GM19452 (cell line): ENCODE results near the gene MUC5B.
"Not testable (repeated sequence)": the region's sequence is repeated elsewhere in the genome, so short reads cannot be mapped to it uniquely, and the experiment has no call there.

Source experiments
- ATAC-seq: cut with Tn5 transposase; IDR thresholded peaks from one replicate; pipeline ENCODE4 v1.9.1; 2021; ENCODE audit not compliant: unreplicated experiment

The MUC5B gene

GRCh38 chr11:1245717-1246116 is 22.9 kb downstream of the MUC5B start:
- not testable (repeated sequence) for ATAC-seq

- not testable (repeated sequence) for ATAC-seq
These were observed 23.4 kb downstream of the MUC5B start for GRCh38 chr11:1246301-1246700.

- ATAC-seq, result not testable (repeated sequence)
These were observed 24.2 kb downstream of the MUC5B start for GRCh38 chr11:1247026-1247425.

- ATAC-seq, result not testable (repeated sequence)
These were observed 26.1 kb downstream of the MUC5B start for GRCh38 chr11:1248951-1249350.

- not testable (repeated sequence) for ATAC-seq
These were observed 27.5 kb downstream of the MUC5B start for GRCh38 chr11:1250411-1250810.

GRCh38 chr11:1251236-1251770 is 28.4 kb downstream of the MUC5B start:
- ATAC-seq, result no peak

- ATAC-seq, result no peak
These were observed 29.7 kb downstream of the MUC5B start for GRCh38 chr11:1252371-1253102.

- ATAC-seq, result no peak
These were observed 30.2 kb downstream of the MUC5B start for GRCh38 chr11:1253103-1253485.

- ATAC-seq, result no peak
These were observed 31.3 kb downstream of the MUC5B start for GRCh38 chr11:1254086-1254648.

GRCh38 chr11:1254733-1255132 is 31.9 kb downstream of the MUC5B start:
- ATAC-seq, result no peak

GRCh38 chr11:1255151-1255550 is 32.3 kb downstream of the MUC5B start:
- ATAC-seq, result no peak

- ATAC-seq, result no peak
These were observed 33.6 kb downstream of the MUC5B start for GRCh38 chr11:1256257-1257045.

GRCh38 chr11:1257366-1257765 is 34.5 kb downstream of the MUC5B start:
- no peak for ATAC-seq

- ATAC-seq, result no peak
These were observed 35.0 kb downstream of the MUC5B start for GRCh38 chr11:1257916-1258315.

GRCh38 chr11:1258401-1259075 is 35.7 kb downstream of the MUC5B start:
- no peak for ATAC-seq

- no peak for ATAC-seq
These were observed 36.2 kb downstream of the MUC5B start for GRCh38 chr11:1259076-1259461.

GRCh38 chr11:1259561-1259960 is 36.7 kb downstream of the MUC5B start:
- no peak for ATAC-seq

GRCh38 chr11:1260023-1260501 is 37.2 kb downstream of the MUC5B start:
- no peak for ATAC-seq

GRCh38 chr11:1260620-1261019 is 37.8 kb downstream of the MUC5B start:
- ATAC-seq, result no peak

GRCh38 chr11:1261241-1262071 is 38.6 kb downstream of the MUC5B start:
- ATAC-seq, result no peak
